HUES6 (cell line): ENCODE results near the gene NCOA6.

Experiments
- H3K27ac ChIP-seq: 2 replicates; pipeline ENCODE4 v1.7.0; 2013; ENCODE audit warnings: low read depth, mild to moderate bottlenecking, low read length, inconsistent platforms
- H3K27me3 ChIP-seq: 2 replicates; pipeline ENCODE4 v1.6.1; 2013; ENCODE audit warnings: low read length; ENCODE audit not compliant: control insufficient read depth, insufficient read depth
- H3K36me3 ChIP-seq: 2 replicates; pipeline ENCODE4 v1.6.1; 2013; ENCODE audit warnings: low read length; ENCODE audit not compliant: control insufficient read depth, insufficient read depth
- H3K4me1 ChIP-seq: 2 replicates; pipeline ENCODE4 v1.6.1; 2013; ENCODE audit warnings: low read length; ENCODE audit not compliant: control insufficient read depth, insufficient read depth
- H3K4me3 ChIP-seq: 2 replicates; pipeline ENCODE4 v1.5.1; 2013; ENCODE audit warnings: low read depth, low read length
- H3K9ac ChIP-seq: one replicate; pipeline ENCODE4 v1.6.1; 2013; ENCODE audit warnings: mild to moderate bottlenecking, low read length
- H3K9me3 ChIP-seq: 2 replicates; pipeline ENCODE4 v1.6.1; 2013; ENCODE audit warnings: low read depth, low read length; ENCODE audit not compliant: control insufficient read depth, insufficient read depth

The NCOA6 gene

DNA sequence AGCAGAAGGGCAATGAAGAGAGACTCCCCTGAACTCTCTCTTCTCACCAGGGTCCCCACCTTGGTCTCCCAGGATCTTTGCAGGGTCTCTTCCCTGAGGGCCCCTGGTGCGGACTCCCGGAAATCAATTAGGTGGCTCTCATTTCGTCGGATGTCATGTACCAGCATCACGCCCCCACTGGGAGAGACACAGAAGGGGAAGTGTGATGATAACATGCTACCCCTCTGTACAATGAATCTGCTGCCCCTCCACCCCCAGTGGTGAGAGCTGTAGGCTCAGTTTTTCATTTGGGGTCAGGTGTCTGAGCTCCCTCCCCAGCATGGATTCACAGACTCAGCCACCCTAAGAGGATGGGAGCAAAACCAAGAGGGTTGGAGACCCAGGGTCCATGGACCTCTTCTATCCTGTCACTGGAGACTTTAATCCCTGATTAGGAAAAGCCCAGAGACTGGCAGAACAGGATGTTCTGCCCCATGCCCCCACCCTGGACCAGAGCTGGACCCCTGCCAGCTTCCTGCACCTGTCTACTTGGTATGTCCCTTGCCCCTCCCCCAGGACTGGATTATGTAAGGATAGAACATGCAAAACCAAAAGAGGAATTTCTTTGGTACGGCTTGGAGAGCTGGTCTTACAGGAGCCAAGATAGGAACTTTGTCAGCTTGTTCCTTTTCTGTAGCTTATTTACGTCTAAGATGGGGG lies 36.1 kb upstream of the NCOA6 start:
- Histone ChIP-seq H3K9me3 (no peaks in the 10 kb centered on the region), H3K27ac (no peak overlapping the region), H3K36me3 (peaks cover 26% of the 10 kb centered on the region), H3K27me3 (no peaks in the 10 kb centered on the region), H3K4me1 (peaks cover 7% of the 10 kb centered on the region; the same call in 1 of the 2 replicates), H3K4me3 (no peak overlapping the region), H3K9ac (no peak overlapping the region)

DNA sequence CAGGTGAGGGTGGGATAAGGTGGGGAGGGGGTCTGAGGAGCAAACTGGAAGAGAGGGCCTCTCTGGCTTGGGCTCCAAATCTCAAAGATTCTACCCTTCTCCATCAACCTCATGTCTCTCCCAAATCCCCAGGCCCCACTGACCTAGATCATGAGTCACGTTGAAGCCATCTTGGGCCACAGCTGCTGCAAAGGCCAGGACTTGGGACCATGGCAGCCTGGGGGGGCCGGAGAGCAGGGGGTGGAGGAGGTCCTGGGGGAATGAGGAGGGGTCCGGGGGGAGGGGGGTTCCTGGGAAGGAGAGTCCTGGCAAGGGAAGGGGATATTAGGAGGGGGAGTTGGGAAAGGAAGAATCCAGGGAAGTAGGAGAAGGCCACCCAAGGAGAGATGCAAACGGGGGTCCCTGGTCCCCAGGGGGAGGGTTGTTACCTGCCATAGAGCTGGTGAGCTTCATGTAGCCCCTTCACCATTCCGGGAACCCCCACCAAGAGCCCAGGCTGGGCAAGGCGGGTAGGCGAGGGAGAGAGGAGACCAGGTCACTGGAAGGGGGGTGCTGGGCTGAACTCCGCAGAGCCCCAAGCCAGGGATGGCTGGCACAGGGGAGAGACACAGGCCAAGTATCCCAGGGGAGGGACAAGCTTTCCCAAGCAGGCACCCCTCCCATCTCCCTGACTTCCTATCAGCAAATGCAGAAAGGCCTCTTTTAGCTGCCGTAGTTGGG lies 34.5 kb upstream of the NCOA6 start:
- no peaks in the 10 kb centered on the region for H3K27me3 ChIP-seq
- no peak overlapping the region for H3K9ac ChIP-seq
- no peaks in the 10 kb centered on the region for H3K9me3 ChIP-seq
- H3K36me3 ChIP-seq, result peaks cover 36% of the 10 kb centered on the region
- no peak overlapping the region for H3K27ac ChIP-seq
- H3K4me3 ChIP-seq, result no peak overlapping the region
- H3K4me1 ChIP-seq, result peaks cover 7% of the 10 kb centered on the region; the same call in 1 of the 2 replicates

DNA sequence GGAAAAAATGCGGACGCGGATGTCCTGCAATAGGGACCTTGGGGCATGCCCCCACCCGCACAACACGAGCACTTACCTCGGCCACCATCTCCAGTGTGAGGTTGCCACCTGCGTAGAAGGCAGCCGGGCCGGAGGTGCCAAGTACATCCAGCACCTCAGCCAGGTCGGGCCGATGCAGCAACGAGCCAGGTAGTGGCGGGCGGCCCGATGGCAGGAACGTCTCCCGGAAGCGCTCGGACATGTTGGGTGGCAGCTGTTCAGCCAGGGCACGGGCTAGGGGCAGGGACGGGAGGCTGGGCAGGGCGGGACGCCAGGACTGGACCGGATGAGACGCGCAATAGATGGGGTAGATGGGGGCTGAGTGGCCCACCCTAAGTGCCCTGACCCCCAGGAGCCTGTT lies 33.9 kb upstream of the NCOA6 start:
- no peaks in the 10 kb centered on the region for H3K27me3 ChIP-seq
- H3K4me1 ChIP-seq, result peaks cover 7% of the 10 kb centered on the region; the same call in 1 of the 2 replicates
- no peaks in the 10 kb centered on the region for H3K9me3 ChIP-seq
- H3K27ac ChIP-seq, result no peak overlapping the region
- no peak overlapping the region for H3K4me3 ChIP-seq
- H3K36me3 ChIP-seq, result peaks cover 42% of the 10 kb centered on the region
- no peak overlapping the region for H3K9ac ChIP-seq

DNA sequence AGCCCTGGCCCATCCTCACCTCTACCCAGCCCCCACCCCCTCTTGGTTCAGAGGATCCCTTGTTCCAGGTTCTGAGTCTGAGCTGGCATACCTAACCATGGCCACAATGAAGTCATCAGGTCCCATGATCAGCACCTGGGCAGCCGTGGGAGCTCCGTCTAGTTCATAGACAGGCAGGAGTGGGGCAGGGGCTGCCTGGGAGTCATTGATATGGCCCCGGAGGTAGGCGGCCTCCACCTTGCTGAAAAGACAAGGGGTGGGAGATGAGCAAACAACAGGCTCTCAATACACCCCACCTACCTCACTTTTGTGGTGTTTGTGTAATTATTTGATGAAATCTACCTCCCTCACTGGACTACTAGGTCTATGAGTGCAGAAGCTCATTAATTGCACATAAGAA lies 26.8 kb upstream of the NCOA6 start:
- H3K4me3 ChIP-seq, result no peak overlapping the region
- no peaks in the 10 kb centered on the region for H3K9me3 ChIP-seq
- no peaks in the 10 kb centered on the region for H3K4me1 ChIP-seq
- no peak overlapping the region for H3K27ac ChIP-seq
- no peaks in the 10 kb centered on the region for H3K27me3 ChIP-seq
- no peak overlapping the region for H3K9ac ChIP-seq
- peaks cover 68% of the 10 kb centered on the region for H3K36me3 ChIP-seq

DNA sequence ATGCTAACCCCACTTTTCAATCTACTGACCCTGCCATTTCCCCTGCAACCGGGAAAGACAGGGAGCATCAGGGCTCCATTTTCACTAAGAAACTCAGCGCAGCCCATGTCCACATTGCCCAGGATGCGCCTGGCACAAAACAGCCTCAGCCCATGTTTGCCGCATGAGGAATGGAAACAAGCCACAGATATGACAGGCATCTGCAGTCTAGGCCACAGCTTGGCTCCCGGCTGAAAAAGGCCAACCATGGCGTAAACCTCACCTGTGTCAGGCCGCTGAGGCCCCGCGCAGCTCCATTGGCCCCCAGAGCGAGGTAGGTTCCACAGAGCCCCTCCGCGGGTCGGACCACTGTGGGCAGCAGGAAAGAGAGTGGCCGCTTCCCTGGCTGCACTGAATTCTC lies 25.5 kb upstream of the NCOA6 start:
- H3K27me3 ChIP-seq, result no peaks in the 10 kb centered on the region
- H3K9ac ChIP-seq, result no peak overlapping the region
- H3K4me3 ChIP-seq, result no peak overlapping the region
- H3K36me3 ChIP-seq, result peaks cover 63% of the 10 kb centered on the region
- H3K4me1 ChIP-seq, result no peaks in the 10 kb centered on the region
- H3K27ac ChIP-seq, result no peak overlapping the region
- no peaks in the 10 kb centered on the region for H3K9me3 ChIP-seq

DNA sequence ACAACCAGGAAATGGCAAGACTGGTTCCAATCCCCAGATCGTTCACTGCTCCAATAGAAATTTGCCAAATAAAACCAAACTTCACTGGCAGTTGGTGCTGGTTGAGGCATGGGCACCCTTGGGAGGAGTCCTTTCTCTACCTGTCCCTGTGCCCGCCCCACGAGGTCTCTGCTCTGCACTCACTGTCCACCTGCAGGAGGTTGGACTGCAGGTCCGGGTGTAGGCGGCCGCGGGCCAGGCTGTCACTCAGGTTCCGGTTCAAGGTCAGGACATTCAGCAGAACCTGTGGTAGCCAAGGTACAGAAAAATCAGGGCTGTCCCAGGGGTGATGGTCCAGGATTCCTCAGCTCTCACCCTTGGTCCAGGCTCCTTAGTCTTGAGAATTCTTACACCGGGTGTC lies 24.3 kb upstream of the NCOA6 start:
- Histone ChIP-seq H3K4me1 (no peaks in the 10 kb centered on the region), H3K4me3 (no peak overlapping the region), H3K9ac (no peak overlapping the region), H3K9me3 (no peaks in the 10 kb centered on the region), H3K36me3 (peaks cover 62% of the 10 kb centered on the region), H3K27me3 (no peaks in the 10 kb centered on the region), H3K27ac (no peak overlapping the region)

DNA sequence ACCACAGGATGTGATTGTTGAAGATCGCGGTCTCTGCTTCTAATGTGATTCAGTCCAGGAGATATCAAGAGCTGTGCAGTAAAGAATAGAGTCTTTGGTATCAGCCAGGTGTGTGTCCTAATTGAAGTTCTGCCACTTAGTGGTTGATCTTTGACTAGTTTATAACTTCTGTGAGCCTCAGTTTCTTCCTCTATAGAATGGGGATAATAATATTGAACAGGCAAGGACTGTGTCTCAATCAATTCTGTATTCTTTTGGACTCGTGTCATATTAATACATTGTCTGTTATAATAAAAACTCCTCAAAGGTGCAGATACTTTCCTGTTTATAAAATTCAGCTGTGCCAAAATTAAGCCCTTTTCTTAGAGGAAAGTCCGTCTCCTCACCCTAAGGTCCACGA lies 23.1 kb upstream of the NCOA6 start:
- no peak overlapping the region for H3K9ac ChIP-seq
- H3K4me1 ChIP-seq, result no peaks in the 10 kb centered on the region
- H3K27ac ChIP-seq, result no peak overlapping the region
- H3K36me3 ChIP-seq, result peaks cover 53% of the 10 kb centered on the region
- H3K4me3 ChIP-seq, result no peak overlapping the region
- no peaks in the 10 kb centered on the region for H3K9me3 ChIP-seq
- H3K27me3 ChIP-seq, result no peaks in the 10 kb centered on the region

DNA sequence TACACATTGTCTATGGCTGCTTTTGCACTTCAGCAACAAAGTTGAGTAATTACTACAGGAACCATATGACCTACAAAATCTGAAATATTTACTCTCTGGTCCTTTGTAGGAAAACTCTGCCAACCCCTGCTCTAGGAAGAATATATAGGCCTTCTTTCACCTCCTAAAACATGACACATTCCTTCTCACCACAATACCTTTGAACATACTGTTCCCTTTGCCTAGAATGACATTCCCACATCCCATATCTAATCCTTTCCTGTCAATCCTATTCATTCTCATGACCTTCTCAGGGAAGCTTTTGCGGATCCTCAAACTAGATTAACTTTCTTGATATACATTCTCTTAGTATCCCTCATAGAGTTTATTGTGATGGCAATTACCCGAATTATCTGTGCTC lies 18.0 kb upstream of the NCOA6 start:
- no peaks in the 10 kb centered on the region for H3K27me3 ChIP-seq
- H3K4me1 ChIP-seq, result no peaks in the 10 kb centered on the region
- peaks cover 22% of the 10 kb centered on the region for H3K36me3 ChIP-seq
- H3K9me3 ChIP-seq, result no peaks in the 10 kb centered on the region
- no peak overlapping the region for H3K27ac ChIP-seq
- no peak overlapping the region for H3K4me3 ChIP-seq
- H3K9ac ChIP-seq, result no peak overlapping the region

DNA sequence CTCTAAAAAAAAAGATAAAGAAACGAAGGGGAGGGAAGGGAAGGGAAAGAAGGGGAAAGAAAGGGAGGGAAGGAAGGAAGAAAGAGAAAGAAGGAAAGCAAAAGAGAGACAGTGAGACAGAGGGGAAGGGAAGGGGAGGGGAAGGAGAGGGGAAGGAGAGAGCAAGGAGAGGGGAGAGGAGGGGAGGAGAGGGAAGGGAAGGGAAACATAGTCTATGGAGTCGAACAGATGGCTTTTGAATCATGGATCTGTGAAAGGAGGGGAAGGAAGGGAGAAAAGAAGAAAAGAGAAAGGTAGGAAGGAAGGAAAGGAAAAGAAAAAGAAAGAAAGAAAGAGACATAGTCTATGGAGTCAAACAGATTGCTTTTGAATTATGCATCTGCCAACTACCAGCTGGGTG lies 16.7 kb upstream of the NCOA6 start:
- Histone ChIP-seq H3K27ac (no peak overlapping the region), H3K4me3 (no peak overlapping the region), H3K27me3 (no peaks in the 10 kb centered on the region)

DNA sequence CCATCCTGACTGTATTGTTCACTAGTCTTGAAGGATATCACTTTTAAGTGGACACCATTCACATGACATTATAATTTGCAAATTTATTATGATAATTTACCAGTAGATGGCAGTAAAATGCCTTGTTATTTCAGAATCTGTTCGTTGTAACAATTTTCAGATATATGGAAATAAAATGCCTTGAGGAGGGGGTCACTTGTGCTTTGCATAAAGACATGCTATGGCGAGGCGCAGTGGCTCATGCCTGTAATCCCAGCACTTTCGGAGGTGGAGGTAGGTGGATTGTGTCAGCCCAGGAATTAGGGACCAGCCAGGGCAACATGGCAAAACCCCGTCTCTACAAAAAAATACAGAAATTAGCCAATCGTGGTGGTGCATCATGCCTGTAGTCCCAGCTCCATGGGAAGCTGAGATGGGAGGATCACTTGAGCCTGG lies 9.0 kb upstream of the NCOA6 start:
- Histone ChIP-seq H3K9ac (no peak overlapping the region), H3K4me1 (no peaks in the 10 kb centered on the region), H3K27ac (no peak overlapping the region), H3K9me3 (no peaks in the 10 kb centered on the region), H3K4me3 (no peak overlapping the region), H3K27me3 (no peaks in the 10 kb centered on the region), H3K36me3 (no peaks in the 10 kb centered on the region)

More for the DNA sequence above, 16.7 kb upstream of the NCOA6 start:
- Histone ChIP-seq H3K36me3 (peaks cover 12% of the 10 kb centered on the region; the same call in 1 of the 2 replicates), H3K9ac (no peak overlapping the region), H3K4me1 (no peaks in the 10 kb centered on the region), H3K9me3 (no peaks in the 10 kb centered on the region)

DNA sequence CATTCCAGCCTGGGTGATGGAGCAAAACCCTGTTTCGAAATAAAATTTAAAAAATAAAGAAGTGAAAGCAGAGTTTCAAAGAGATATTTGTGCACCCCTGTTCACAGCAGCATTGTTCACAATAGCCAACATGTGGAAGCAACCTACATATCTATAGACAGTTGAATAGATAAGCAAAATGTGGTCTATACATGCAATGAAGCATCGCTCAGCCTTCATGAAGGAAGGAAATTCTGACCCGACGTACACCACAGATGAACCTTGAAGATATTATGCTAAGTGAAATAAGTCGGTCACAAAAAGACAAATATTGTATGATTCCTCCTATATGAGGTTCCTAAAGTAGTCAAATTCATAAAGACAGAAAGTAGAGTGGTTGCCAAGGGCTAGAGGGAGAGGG lies 6.5 kb upstream of the NCOA6 start:
- no peak overlapping the region for H3K9ac ChIP-seq
- H3K27ac ChIP-seq, result no peak overlapping the region
- no peaks in the 10 kb centered on the region for H3K4me1 ChIP-seq
- no peaks in the 10 kb centered on the region for H3K36me3 ChIP-seq
- H3K4me3 ChIP-seq, result no peak overlapping the region
- H3K27me3 ChIP-seq, result no peaks in the 10 kb centered on the region
- no peaks in the 10 kb centered on the region for H3K9me3 ChIP-seq
